ENCODE data around the gene DOCK7. TPM values are rescaled to one million over a fixed set of nuclear protein-coding genes. Genes with fewer than 3 reads are reported as not detected.
"Not testable (repeated sequence)": the region's sequence is repeated elsewhere in the genome, so short reads cannot be mapped to it uniquely, and the experiment has no call there.

Gene DOCK7
- total and polyA plus RNA-seq, 2 of the 13 experiments (the other 11 are each of a cell fraction or from before 2014, with no cell fraction given), result 45.7 to 67.2 TPM

- no peak for FAIRE-seq
- peaks cover 62% of the 10 kb centered on the region for H3K4me1 ChIP-seq (ENCODE audit: insufficient read depth, low read length)
- ChIA-PET POLR2A (interaction anchor here (0.6 to 1.4 kb wide), 3 partner anchors 9 to 496 kb away, joined by 3 read pairs; no protein-coding TSS in a partner anchor), CTCF (ENCODE audit: low intra/inter-chr PET ratio, low total read pairs) (no interaction called here)
- H3K36me3 ChIP-seq (replicated peaks in 1 of 2; ENCODE audit: control insufficient read depth in 1 of 2, insufficient read depth in 2 of 2, low read length in 2 of 2), result peaks cover 0 to 2% of the 10 kb centered on the region in 2 experiments; a peak in 1 of 5 replicates
- intact Hi-C loops (cut with micrococcal nuclease; ENCODE audit: unreplicated experiment), result no loop called here
- H3K27me3 ChIP-seq (ENCODE audit: control insufficient read depth in 1 of 2, insufficient read depth in 2 of 2, low read length in 2 of 2), result no peaks in the 10 kb centered on the region; a peak in 1 of 5 replicates
- peaks cover 3% of the 10 kb centered on the region for H4K20me1 ChIP-seq (ENCODE audit: insufficient read depth, low read length)
- no TSS peak for BruUV-seq (replicated peaks)
- ATAC-seq, result peak; percentile 50; the same call in 1 of the 3 replicates
- TF ChIP-seq TEAD3 (CRISPR knock-in tag; optimal IDR thresholded peaks at IDR 0.05; ENCODE audit: borderline replicate concordance) (peak; percentile 31), ELF3 (CRISPR knock-in tag; IDR thresholded peaks at IDR 0.05) (peak; percentile 59; the same call in 1 of the 2 replicates), POLR2G (IDR thresholded peaks at IDR 0.05; ENCODE audit: low read depth, low read length) (no peak), ELF1 (CRISPR knock-in tag; IDR thresholded peaks at IDR 0.05) (peak; percentile 44; the same call in 1 of the 2 replicates)
- peak overlapping the region; percentile 32 for H3K27ac ChIP-seq (ENCODE audit: extremely low read length, insufficient read depth, low read length)
- H3K9ac ChIP-seq (ENCODE audit: insufficient read depth, low read depth, low read length), result no peak overlapping the region
- H3K79me2 ChIP-seq (ENCODE audit: insufficient read depth, low read length), result peaks cover 80% of the 10 kb centered on the region
- H2AFZ ChIP-seq (ENCODE audit: low read length), result no peak overlapping the region
- in situ Hi-C loops (cut with HindIII; ENCODE audit: extremely low pct_ligation_motif_present, low pct_unique_long_range_greater_than_20kb), result no loop called here
- no peak overlapping the region for H3K4me3 ChIP-seq (replicated peaks in 1 of 3; ENCODE audit: insufficient read depth in 1 of 3, low read depth in 2 of 3, low read length in 3 of 3)
- H3K4me2 ChIP-seq (ENCODE audit: low read depth, low read length), result peak overlapping the region; percentile 33; the same call in 1 of the 2 replicates
- DNase-seq (ENCODE audit: low spot score), result peak; percentile 39
- no peaks in the 10 kb centered on the region for H3K9me3 ChIP-seq (ENCODE audit: low read length)
These were observed 5.7 kb downstream of the DOCK7 start for GRCh38 chr1:62682531-62682930.

DNA sequence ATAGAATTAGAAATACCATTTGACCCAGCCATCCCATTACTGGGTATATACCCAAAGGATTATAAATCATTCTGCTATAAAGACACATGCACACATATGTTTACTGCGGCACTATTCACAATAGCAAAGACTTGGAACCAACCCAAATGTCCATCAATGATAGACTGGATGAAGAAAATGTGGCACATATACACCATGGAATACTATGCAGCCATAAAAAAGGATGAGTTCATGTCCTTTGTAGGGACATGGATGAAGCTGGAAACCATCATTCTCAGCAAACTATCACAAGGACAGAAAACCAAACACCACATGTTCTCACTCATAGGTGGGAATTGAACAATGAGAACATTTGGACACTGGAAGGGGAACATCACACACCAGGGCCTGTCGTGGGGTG lies 7.2 kb downstream of the DOCK7 start:
- FAIRE-seq; DNase-seq (ENCODE audit: low spot score); H3K27ac ChIP-seq (ENCODE audit: extremely low read length, insufficient read depth, low read length); ATAC-seq; CTCF ChIA-PET (ENCODE audit: low intra/inter-chr PET ratio, low total read pairs); POLR2A ChIA-PET; in situ Hi-C loops (cut with HindIII; ENCODE audit: extremely low pct_ligation_motif_present, low pct_unique_long_range_greater_than_20kb); H3K9ac ChIP-seq (ENCODE audit: insufficient read depth, low read depth, low read length); H3K4me3 ChIP-seq (replicated peaks in 1 of 3; ENCODE audit: insufficient read depth in 1 of 3, low read depth in 2 of 3, low read length in 3 of 3); H4K20me1 ChIP-seq (ENCODE audit: insufficient read depth, low read length); H3K9me3 ChIP-seq (ENCODE audit: low read length); H2AFZ ChIP-seq (ENCODE audit: low read length); H3K4me2 ChIP-seq (ENCODE audit: low read depth, low read length); BruUV-seq (replicated peaks); H3K36me3 ChIP-seq (replicated peaks in 1 of 2; ENCODE audit: control insufficient read depth in 1 of 2, insufficient read depth in 2 of 2, low read length in 2 of 2); intact Hi-C loops (cut with micrococcal nuclease; ENCODE audit: unreplicated experiment); H3K27me3 ChIP-seq (ENCODE audit: control insufficient read depth in 1 of 2, insufficient read depth in 2 of 2, low read length in 2 of 2): not testable (repeated sequence)
- WGBS (ENCODE audit: low lambda C conversion rate), result 97% methylated on average over 2 of the region's 2 CpGs
- peaks cover 64% of the 10 kb centered on the region for H3K4me1 ChIP-seq (ENCODE audit: insufficient read depth, low read length)
- peaks cover 83% of the 10 kb centered on the region for H3K79me2 ChIP-seq (ENCODE audit: insufficient read depth, low read length)

Data from HepG2 (cell line).